Cortex of kidney (tissue), 1 donor: ENCODE measurements around the gene CD79B.

Experiments used
- DNase-seq: peaks from one replicate; lab custom pipeline; 2025; lab: John Stamatoyannopoulos, UW

CD79B gene

DNA sequence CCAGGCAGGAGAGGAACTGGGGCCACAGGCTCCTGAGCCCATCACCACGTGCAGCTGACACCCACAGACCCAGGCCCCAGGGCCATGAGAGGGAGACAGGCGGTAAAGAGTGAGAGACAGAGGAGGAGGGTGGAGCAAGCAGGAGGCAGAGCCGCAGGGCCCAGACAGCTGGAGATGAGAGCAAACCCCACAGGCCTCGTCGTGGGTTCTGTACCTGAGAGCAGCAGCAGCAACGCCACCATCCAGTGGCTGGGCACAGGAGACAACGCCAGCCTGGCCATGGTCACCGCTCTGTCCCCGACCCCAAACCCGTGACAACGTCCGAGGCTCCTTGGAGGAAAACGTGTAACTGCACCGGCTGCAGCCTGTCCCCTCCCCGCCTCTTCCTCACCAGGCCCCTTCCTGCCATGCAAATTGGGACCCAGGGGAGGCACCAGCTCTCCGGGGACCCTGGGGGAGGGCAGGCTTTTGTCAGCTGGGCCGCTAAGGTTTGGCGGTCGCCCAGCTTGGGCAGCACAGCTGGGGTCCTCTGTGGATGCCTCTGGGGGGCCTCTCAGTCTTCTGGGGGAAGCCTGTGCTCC, at the start of gene CD79B:
TSS of gene CD79B (minus strand) at position 351 of the 581 bp plus-strand sequence. CDS start at position 281, 70 bp downstream.
- no peak for DNase-seq

DNA sequence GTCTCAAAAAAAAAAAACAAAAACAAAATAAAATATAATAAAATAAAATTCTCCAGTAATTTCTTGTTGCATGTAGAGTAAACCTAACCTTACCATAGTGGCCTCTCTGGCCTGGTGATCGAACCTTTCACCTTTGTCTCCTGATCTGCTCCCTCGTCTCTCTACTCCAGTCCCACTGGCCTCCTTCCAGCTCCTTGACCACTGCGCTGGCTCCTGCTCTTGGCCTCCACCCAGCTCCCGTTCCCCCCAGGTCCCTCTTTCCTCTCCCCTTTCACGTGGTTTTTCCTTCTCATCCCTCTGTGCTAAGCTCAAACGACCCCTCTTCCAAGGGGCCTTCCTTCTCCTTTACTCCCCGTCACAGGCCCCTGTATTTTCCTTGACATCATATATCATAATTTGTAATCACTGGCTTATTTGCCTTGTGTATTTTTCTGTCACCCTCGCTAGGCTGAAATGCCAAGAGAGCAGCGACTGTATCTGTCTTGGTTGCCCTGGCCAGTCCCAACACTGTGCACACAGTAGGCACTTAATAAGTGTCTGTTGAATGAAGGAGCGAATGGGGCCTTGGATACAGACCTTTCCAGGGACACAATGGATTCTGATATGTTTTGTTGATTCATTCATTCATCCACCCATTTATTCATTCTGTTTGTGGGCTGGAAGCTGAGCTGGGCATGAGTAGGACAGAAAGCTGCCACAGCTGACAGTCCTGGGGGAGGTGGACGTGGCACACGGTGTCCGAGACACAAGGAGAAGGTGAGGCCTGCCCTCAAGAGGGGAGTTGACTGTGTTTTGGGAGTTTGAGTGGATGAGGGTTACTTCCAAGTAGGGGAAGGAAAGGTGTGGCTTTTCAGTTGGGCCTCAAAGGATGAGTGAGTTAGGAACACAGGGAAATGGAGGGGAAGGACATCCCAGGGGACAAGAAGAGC, 46.4 kb upstream of the CD79B start:
- no peak for DNase-seq

DNA sequence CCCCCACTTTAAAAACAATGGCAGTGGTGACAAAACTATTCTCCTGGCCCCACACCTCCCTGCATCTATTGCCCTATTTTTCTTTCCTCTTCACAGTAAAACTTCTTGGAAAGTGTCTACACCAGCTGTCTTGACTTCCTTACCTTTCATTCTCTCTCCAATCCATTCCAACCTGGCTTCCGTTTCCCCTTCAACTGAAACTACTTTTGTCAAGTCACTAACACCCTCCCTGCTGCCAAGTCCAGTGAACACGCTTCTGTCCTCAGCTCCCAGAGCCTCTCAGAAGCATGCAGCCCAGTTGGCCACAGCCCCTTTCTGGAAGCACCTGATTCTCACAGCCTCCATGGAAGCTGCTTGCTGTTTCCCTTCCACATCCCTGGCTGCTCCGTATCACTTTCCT, 44.6 kb upstream of the CD79B start:
- no peak for DNase-seq

DNA sequence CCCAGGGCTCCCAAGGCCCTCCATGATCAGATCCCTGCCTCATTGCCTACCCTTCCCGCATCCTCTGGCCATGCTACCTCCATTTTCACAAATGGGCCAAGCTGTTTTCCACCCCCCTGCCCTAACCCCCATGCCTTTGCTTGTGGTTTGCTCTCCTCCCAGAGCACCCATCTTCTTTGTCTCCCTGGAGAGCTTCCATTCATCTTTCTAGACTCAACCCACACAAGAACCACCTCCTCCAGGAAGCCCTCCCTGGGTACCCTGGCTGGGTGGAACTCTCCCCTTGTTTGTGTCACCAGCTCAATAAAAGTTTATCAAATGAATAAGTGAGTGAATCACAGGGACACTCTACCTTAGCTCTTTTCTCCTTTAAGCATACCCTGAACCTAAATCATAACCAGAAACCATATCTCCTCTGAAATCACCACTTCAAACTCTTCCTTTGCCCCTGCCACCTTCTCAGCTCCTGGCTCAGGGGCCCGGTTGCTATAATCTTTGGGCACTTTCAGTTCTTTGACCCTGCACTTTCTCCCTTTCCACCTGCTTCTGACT, 43.5 kb upstream of the CD79B start:
- DNase-seq, result no peak

DNA sequence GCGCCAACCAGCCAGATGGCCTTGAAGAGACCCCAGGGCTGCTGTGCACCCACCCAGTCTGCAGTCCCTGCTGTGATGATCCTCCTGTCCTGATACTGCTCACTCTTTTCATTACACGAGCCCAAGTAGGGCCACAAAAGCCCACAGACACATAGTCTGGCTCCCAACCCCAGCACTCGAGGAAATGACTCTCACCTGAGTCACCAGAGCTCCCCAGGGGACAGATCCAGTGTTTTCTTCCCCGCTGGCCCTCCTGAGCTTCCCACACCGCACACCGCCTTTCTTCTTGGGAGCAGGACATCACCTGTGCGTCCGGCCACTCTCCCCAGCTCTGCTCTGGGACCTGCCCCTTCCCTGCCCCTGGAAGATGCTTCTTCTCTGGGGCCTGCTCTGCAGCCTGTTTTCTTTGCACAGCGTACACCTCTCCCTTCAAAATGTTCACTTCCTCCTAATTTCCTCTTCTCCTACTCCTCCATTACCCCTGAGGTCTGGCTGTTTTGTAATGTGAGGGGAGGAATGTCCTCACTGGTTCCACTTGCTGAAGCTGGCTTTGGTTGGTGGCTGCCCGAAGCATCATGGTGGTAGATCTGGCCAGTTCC, 42.6 kb upstream of the CD79B start:
- DNase-seq, result no peak

DNA sequence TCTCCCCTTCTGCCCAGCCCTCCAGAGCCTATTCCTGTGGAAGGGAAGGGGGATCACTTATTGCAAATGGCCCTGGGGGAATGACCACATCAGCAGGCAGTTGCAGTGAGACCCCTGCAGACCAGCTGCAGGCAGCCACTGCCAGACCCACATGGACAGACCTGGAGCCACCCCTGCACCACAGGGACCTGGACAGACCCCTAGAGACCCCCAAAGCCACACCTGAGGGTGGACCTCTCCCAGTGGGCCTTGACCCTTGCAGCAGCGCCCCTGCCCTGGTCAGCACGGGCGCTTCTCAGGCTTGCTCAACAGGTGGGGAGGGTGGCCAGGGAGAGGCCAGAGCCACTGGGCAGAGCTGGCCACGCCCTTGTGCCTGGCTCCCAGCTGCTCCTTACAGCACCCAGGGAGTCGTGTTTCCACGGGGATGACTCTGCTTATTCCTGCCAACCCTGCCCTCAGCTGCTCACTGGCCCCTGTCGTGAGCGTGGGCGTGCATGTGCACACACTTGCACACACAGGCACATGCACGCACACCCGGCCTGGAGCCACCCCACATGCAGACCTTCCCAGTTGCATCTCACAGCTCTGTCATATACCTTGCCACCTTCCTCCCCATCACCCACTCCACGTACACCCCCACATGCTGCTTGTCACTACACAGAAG, 41.9 kb upstream of the CD79B start:
- no peak for DNase-seq

DNA sequence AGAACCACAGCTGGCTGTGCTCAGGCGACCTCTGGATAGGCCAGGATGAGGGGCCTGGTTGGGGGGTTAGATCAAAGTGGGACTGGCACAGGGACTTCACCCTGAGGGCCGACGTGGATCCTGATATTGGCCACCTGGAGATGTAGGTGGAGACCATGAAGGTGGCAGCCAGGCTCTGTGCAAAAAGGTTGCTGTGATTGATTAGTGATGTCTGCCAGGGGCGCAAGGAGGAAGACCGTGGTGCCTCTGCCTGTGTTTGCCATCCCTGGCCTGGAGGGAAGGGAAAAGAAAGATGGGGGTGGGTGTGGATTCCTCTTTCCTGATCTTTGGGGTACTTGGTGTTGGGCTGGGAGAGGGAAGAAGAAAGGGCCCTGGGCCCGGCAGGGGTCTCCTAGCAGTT, 41.1 kb upstream of the CD79B start:
- DNase-seq, result no peak

DNA sequence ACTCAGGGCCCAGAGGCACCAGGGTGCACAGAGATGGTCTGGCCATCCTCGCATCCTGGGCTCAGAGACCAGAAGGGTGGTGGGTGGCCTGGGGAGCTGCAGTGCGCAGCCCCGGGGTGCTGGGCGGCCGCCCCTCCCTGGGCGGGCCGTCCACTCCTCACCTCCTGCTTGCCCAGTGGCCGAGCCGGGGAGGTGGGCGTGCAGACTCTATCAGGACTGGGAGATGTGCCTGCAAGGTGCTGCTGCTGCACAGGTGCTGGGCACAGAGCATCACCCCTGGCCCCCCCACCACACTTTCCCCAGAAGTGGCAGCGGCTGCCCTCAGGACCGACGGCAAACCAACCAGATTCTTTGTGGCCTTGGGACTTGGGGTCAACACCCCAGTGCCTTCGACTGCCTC, 40.7 kb upstream of the CD79B start, which contains the start of gene SCN4A:
TSS of gene SCN4A (minus strand) at position 123 of the 400 bp plus-strand sequence. CDS start at position 46, 77 bp downstream.
- no peak for DNase-seq

DNA sequence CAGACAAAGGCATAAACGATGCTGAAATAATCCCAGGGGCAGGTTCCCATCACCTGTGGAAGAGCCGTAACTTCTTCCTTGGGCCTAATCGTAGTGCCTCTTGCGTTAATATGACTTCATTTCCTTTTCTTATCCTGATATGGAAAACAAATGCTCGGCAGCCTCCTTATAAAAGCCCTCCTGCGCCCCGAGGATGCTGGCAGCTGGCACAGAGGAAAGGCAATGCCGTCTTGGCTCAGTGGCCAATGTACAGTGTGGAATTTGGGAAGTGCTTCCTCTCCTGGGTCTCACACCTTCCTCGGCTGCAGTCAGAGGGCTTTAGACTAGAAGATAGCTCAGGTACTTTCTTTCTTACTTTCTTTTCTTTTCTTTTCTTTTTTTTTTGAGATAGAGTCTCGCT, 37.1 kb upstream of the CD79B start:
- DNase-seq, result no peak

DNA sequence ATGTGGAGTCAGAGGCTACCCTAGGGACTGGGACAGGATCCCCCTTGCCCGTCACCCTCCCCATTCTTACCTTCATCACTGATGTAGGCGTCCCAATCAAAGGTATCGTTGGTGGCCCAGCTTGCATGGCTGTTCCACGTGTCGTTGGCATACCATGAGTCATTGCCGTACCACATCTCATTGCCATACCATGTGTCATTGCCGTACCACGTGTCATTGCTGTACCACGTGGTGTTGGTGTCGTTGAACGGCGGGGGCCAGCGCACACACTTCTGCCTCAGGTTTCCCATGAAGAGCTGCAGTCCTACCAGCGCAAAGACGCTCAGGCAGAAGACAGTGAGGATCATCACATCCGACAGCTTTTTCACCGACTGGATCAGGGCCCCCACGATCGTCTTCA, 35.8 kb upstream of the CD79B start:
- no peak for DNase-seq

DNA sequence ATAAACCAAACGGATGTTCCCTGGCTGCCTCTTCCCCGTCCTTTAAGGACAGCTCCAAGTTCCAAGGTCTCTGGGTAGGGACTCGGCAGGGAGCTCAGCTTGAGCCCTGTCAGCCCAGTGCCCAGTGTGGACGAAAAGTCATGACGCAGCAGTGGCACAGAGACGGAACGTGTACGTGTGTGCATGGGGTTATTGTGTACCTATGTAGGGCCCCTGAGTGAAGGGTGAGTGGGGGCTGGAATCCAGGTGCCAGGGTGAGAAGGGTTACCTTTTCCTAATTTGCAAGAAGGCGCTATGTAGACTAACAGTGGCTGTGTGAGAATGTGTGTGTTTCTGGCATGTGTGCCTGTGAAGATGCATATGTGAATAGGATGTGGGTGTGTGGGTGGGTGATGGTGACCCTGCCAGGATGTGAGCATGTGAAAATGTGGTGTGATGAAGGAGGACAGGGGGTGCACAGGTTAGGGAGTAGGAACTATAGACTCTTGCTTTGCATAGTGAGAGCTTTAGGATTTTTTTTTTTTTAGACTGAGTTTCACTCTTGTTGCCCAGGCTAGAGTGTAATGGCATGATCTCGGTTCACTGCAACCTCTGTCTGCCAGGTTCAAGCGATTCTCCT, 34.6 kb upstream of the CD79B start:
- DNase-seq, result no peak

DNA sequence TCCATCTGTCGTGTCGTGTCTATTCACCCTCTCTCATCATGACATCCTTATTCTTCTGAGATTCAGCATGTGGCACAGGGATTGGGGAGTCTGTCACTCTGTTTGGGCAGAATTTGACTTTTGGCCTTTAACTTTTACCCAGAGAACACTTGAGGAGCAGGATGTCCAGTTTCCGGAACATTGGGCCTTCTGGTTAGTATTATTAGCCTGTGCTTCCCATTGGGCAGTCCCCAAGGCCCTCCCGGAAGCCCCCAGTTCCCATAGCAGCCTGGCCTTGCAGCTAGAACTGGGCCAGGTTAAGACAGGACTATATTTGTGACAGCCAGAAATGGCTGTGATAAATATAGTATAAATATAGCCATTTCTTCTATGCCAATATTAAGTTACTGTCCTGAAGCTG, 31.0 kb upstream of the CD79B start:
- DNase-seq, result no peak

DNA sequence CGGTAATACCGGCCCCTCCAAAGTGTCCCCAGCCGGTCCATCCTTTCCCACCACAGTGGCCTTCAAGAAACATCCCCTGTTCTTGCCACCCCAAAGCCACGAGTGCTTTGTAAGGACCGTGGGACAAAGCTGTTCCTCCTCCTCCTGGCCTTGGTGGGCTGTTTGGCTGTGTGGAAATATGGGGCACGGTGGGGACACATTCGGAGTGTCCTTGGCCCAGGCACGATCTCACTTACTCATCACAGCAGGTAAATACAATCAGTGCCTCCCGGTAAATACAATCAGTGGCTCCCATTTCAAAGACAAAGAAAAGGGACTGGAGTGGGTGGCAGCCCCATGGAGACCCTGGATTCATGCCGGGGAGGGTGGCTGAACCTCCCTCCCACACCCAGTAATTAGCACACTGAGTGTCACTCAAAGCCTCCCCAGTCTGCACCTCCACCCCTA, 30.2 kb upstream of the CD79B start:
- DNase-seq, result no peak

DNA sequence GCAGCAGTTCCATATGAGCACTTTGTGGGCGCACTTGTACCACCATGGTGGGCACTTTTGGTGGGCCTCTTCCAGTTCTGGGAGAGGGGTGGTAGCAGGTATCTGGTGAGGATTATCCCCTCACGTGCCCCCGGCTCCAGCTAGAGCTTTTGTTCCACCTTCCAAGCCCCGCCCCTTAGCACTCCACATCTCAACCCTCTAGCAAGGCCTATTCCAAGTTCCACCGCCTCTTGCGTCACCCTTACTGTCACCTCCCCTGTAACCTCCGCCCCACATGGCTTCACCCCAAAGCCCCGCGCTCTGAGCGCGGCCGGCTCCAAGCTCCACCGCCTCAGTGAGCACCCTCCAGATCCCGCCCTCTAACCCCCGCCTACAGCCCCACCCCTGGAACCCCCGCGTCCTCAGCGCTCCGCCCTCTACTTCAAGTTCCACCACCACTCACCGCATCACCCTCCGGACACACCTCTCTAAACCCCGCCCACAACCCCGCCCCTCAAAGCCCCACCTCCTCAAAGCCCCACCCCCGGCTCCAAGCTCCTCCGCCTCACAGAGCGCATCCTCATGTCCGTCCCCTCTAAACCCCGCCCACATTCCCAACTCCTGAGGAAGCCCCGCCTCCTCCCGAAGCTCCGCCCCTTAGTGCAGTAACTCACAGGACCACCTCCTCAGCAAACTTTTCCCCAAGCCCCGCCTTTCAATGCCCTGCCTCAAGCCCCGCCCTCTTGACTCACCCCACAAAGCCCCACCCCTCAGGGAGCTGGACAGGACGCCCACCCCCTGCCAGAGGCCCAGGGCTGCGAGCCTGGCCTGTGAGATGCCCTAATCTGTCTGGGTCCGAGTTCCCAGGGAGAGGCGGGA, 29.5 kb upstream of the CD79B start:
- DNase-seq, result no peak

DNA sequence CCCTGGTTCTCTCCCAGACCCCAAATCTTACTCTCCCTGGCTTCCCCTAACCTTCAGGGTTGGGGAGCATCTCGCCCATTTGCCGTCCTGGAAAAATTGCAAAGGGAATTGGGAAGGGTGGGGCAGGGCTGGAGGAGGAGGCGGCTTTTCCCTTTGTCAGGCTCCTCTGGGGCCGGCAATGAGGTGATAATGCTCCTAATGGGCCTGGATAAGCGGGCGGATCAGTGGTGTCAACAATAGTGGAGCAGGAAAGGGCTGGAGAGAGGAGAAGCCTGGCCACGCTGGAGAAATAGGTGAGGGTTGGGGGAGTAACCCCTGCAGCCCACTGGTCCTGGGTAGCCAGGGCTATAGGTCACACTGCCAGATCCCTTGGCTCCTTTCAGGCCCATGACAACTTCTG, 28.3 kb upstream of the CD79B start:
- DNase-seq, result no peak

DNA sequence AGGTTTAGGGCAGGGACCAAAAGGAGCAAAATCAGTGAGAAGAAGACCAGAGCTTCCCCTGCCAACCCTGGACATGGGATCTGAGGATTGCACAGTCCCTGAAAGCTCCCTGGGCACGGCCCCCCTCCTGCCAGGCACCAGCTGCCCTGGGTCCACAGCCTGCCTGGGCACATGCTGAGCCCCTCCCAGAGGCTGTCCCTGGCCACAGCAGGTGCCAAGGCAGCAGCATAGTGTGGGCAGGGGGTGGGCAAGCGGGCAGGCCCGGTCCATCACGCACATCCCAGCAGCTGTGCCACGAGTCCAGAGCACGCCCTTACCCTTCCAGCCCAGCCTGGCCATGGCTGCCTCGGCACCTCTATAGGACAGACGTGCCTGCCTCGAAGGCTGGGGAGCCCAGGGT, 27.9 kb upstream of the CD79B start:
- no peak for DNase-seq

DNA sequence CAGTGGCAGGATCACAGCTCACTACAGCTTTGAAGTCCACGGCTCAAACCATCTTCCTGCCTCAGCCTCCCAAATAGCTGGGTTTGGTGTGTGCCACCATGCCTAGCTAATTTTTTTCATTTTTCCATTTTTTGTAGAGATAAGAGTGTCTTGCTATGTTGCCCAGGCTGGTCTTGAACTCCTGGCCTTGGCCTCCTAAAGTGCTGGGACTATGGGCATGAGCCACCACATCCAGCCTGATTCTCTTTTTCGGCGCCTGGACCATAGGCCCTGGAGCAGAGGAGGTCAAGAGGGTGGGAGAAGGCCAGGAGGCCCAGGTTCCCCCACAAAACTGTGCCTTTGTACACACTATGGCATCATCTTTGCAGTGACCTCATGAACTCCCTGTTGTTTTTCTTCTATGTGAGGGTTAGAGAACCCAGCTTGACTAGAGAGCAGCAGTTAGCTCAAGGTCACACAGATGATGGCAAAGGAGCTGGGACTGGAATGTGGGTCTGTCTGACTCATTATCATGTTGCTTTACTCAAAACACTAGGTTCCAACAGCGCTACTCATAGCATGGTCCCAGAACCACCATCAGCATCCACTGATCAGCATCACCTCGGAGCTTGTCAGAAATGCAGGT, 24.3 kb upstream of the CD79B start:
- no peak for DNase-seq

DNA sequence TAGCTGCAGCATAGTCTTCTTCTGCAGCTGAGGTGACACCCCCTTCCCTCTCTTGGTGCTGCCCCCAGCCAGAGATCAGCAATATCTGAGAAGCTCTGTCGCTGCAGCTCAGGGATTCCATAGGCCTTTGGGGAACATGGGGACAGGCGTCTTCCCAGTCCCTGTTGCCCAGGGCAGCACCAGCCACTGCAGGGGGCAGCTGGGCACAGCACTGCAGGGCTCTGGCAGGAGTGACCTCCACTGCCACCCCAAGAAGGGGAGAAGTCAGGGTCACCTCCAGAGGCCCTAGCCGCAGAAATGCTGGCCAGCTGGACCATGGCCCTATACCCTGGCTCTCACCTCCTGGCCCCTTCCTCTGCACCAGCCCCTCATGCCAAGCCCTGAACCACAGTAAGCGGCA, 23.7 kb upstream of the CD79B start:
- no peak for DNase-seq

DNA sequence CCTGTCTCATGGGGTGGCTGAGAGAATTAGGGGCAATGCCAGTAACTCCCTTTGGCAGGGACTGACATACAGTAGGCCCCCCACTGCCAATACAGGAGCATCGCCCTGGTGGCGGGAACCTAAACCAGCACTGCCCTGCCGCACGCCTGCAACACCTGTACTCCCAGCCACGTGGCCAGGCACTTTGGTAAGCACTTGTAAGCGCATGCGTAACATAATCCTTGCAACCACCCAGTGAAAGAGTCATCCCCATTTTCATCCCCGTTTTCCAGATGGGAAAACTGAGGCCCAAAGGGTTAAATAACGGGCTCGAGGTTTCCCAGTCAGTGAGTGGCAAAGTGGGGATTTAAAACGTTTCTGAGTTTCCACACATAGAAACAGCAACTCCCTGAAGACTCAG, 23.1 kb upstream of the CD79B start:
- DNase-seq, result no peak

DNA sequence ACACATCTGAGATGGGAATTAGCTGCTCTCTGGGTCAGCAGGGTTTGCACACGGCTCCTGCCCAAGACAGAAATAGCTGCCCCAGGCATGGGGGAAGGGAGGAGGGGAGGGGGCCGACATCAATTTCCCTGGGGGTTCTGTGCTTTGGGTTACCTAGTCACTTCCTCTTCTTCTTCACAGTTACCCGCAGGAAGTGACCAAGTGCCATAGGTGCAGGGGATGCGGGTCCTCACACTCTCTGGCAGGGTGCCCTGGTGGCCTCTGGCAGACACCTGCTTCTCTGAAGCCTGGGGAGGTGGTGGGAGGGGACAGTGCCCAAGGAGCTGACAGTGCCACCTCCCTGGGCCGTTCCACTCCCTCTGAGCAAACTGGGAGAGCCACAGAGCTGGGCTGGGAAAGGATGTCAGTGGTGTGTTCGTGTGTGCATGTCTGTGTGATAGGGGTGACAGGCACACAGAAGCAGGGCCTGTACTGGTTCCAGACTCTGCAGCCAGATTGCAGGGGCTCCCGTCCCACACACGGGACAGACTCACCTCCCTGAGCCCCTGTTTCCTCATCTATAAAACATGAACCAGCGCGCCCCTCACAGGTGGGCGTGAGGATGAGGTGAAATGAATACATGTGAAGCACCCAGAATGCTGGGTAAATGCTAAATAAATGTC, 22.4 kb upstream of the CD79B start:
- DNase-seq, result no peak
